Activated B cell treated with CpG ODN at 0.5 μM for 24 hours (primary cell): ENCODE measurements around the gene PCDHA6. TPM values are rescaled to one million over a fixed set of nuclear protein-coding genes. Genes with fewer than 3 reads are reported as not detected.
"Not testable (repeated sequence)": the region's sequence is repeated elsewhere in the genome, so short reads cannot be mapped to it uniquely, and the experiment has no call there.

Source experiments
- ATAC-seq: fragments of 200-7000 bp; cut with Tn5 transposase; one replicate; pipeline ENCODE4 v1.10.0; 2021; ENCODE audit warnings: low read depth, mild to moderate bottlenecking, moderate library complexity
- CTCF ChIA-PET: fragments of 350-600 bp; sonication (Branson Sonifier 250); formaldehyde crosslinking; loops from one replicate; lab custom pipeline; 2021; ENCODE audit warnings: antibody characterized with exemption; lab: Charles Lee
- POLR2A ChIA-PET: fragments of 350-600 bp; sonication (Branson Sonifier 250); formaldehyde crosslinking; loops from one replicate; lab custom pipeline; 2021; ENCODE audit warnings: antibody characterized with exemption; lab: Charles Lee
- DNase-seq: peaks from one replicate; pipeline ENCODE4 v3.0.0; 2022
- H3K27ac Mint-ChIP-seq: one replicate; pipeline ENCODE4 v1.8.0; 2020; ENCODE audit warnings: mixed read lengths
- H3K27me3 Mint-ChIP-seq: one replicate; pipeline ENCODE4 v1.8.0; 2021; ENCODE audit warnings: mixed read lengths
- H3K36me3 Mint-ChIP-seq: one replicate; pipeline ENCODE4 v1.8.0; 2021; ENCODE audit warnings: low read depth, mixed read lengths
- H3K4me1 Mint-ChIP-seq: one replicate; pipeline ENCODE4 v1.8.0; 2021; ENCODE audit warnings: mixed read lengths
- H3K4me3 Mint-ChIP-seq: one replicate; pipeline ENCODE4 v1.8.0; 2020; ENCODE audit warnings: mild to moderate bottlenecking, mixed read lengths
- H3K9me3 Mint-ChIP-seq: one replicate; pipeline ENCODE4 v1.8.0; 2020; ENCODE audit warnings: mixed read lengths
- CTCF ChIP-seq: fragments of 200-600 bp; IDR thresholded peaks from one replicate; pipeline ENCODE4 v1.8.0; 2022; ENCODE audit warnings: antibody characterized with exemption, mild to moderate bottlenecking
- intact Hi-C: fragments of 100-400 bp; cut with micrococcal nuclease; formaldehyde crosslinking; loops from one replicate; pipeline ENCODE4 v1.15.1; 2024
- total RNA-seq: library from RNA; stranded (reverse); gene quantifications from 2 replicates; pipeline ENCODE4 v1.2.3, GENCODE V29; 2022

The PCDHA6 gene
- total RNA-seq, 1 donor from 2014 or later: not detected

- intact Hi-C loops: no loop called here
- Mint-ChIP-seq H3K27me3 (peaks cover 8% of the 10 kb centered on the region), H3K36me3 (no peaks in the 10 kb centered on the region), H3K4me3 (no peak overlapping the region), H3K4me1 (no peaks in the 10 kb centered on the region), H3K27ac (no peak overlapping the region), H3K9me3 (peaks cover 22% of the 10 kb centered on the region)
- POLR2A ChIA-PET: no interaction called here
- ATAC-seq (no peak), DNase-seq (no peak)
- CTCF ChIA-PET: no interaction called here
- no peak for TF ChIP-seq CTCF
These were observed 18.9 kb upstream of the PCDHA6 start for GRCh38 chr5:140808889-140809291.

GRCh38 chr5:140821375-140822280 lies 6.1 kb upstream of the PCDHA6 start, which contains the start of gene PCDHA5:
Gene PCDHA5 (plus strand): TSS chr5:140821613.
- intact Hi-C loops: no loop called here
- Mint-ChIP-seq H3K4me1 (no peaks in the 10 kb centered on the region), H3K4me3 (no peak within 1 kb of the TSS), H3K27ac (no peak within 1 kb of the TSS), H3K27me3 (peaks cover 2% of the 10 kb centered on the region), H3K9me3 (peaks cover 2% of the 10 kb centered on the region), H3K36me3 (no peaks in the 10 kb centered on the region)
- no peak for TF ChIP-seq CTCF
- DNase-seq (no peak), ATAC-seq (no peak)
- ChIA-PET POLR2A (no interaction called here), CTCF (no interaction called here)

- Mint-ChIP-seq H3K4me1 (no peaks in the 10 kb centered on the region), H3K4me3 (no peak overlapping the region), H3K27me3 (peaks cover 8% of the 10 kb centered on the region), H3K27ac (no peak overlapping the region), H3K36me3 (no peaks in the 10 kb centered on the region), H3K9me3 (peaks cover 3% of the 10 kb centered on the region)
- intact Hi-C loops: no loop called here
- TF ChIP-seq CTCF: no peak
- ATAC-seq: no peak
- no peak for DNase-seq
- ChIA-PET CTCF (no interaction called here), POLR2A (no interaction called here)
These were observed 5.5 kb upstream of the PCDHA6 start for GRCh38 chr5:140822281-140822629.

- H3K27ac Mint-ChIP-seq, CTCF ChIA-PET, intact Hi-C loops: not testable (repeated sequence)
These were observed 4.8 kb upstream of the PCDHA6 start for GRCh38 chr5:140822969-140823368.

GRCh38 chr5:140823475-140823874 lies 4.3 kb upstream of the PCDHA6 start:
- Mint-ChIP-seq H3K4me3 (no peak overlapping the region), H3K9me3 (peaks cover 6% of the 10 kb centered on the region), H3K36me3 (peaks cover 2% of the 10 kb centered on the region), H3K4me1 (no peaks in the 10 kb centered on the region), H3K27me3 (peaks cover 9% of the 10 kb centered on the region), H3K27ac (no peak overlapping the region)
- intact Hi-C loops: no loop called here
- ChIA-PET CTCF (no interaction called here), POLR2A (no interaction called here)
- DNase-seq: no peak
- TF ChIP-seq CTCF: no peak
- no peak for ATAC-seq

More at GRCh38 chr5:140822969-140823368, 4.8 kb upstream of the PCDHA6 start:
- H3K9me3 Mint-ChIP-seq, DNase-seq, ATAC-seq, POLR2A ChIA-PET, H3K4me1 Mint-ChIP-seq, H3K36me3 Mint-ChIP-seq, H3K27me3 Mint-ChIP-seq, H3K4me3 Mint-ChIP-seq: not testable (repeated sequence)
